ENCODE results near the gene IRF3. TPM values are rescaled to one million over a fixed set of nuclear protein-coding genes. Genes with fewer than 3 reads are reported as not detected.

Gene IRF3
- total RNA-seq, 1 experiment from 2014 or later, result 65.6 TPM

GRCh38 chr19:49616532-49616931 lies 49.1 kb downstream of the IRF3 start:
- TF ChIP-seq CTCF (IDR thresholded peaks at IDR 0.05; ENCODE audit: unreplicated experiment), result no peak

GRCh38 chr19:49615861-49616260 lies 49.8 kb downstream of the IRF3 start:
- peaks cover 22% of the 10 kb centered on the region for H3K4me1 Mint-ChIP-seq (ENCODE audit: insufficient read depth, unreplicated experiment)
- H3K27me3 Mint-ChIP-seq (ENCODE audit: insufficient read depth, unreplicated experiment), result no peaks in the 10 kb centered on the region
- H3K27ac Mint-ChIP-seq (ENCODE audit: low read depth, unreplicated experiment), result no peak overlapping the region
- no peak for DNase-seq (ENCODE audit: unreplicated experiment)
- no peaks in the 10 kb centered on the region for H3K9me3 Mint-ChIP-seq (ENCODE audit: unreplicated experiment)
- peaks cover 77% of the 10 kb centered on the region for H3K36me3 Mint-ChIP-seq (ENCODE audit: insufficient read depth, unreplicated experiment)
- TF ChIP-seq CTCF (IDR thresholded peaks at IDR 0.05; ENCODE audit: unreplicated experiment), result no peak
- POLR2A ChIA-PET, result no interaction called here
- BruUV-seq (replicated peaks), result no TSS peak
- H3K4me3 Mint-ChIP-seq (ENCODE audit: unreplicated experiment), result no peak overlapping the region
- CTCF ChIA-PET, result interaction anchor here (0.9 to 1.1 kb wide), 2 partner anchors 20 to 64 kb away, joined by 3 to 5 read pairs; no protein-coding TSS in a partner anchor
- intact Hi-C loops (cut with micrococcal nuclease), result no loop called here

More at GRCh38 chr19:49616532-49616931, 49.1 kb downstream of the IRF3 start:
- Mint-ChIP-seq H3K27me3 (ENCODE audit: insufficient read depth, unreplicated experiment) (no peaks in the 10 kb centered on the region), H3K36me3 (ENCODE audit: insufficient read depth, unreplicated experiment) (peaks cover 81% of the 10 kb centered on the region), H3K4me3 (ENCODE audit: unreplicated experiment) (no peak overlapping the region), H3K9me3 (ENCODE audit: unreplicated experiment) (no peaks in the 10 kb centered on the region), H3K4me1 (ENCODE audit: insufficient read depth, unreplicated experiment) (peaks cover 22% of the 10 kb centered on the region), H3K27ac (ENCODE audit: low read depth, unreplicated experiment) (no peak overlapping the region)
- CTCF ChIA-PET, result interaction anchor here (0.7 to 1.1 kb wide), 4 partner anchors 20 to 63 kb away, joined by 3 to 5 read pairs (median 4); no protein-coding TSS in a partner anchor
- POLR2A ChIA-PET, result interaction anchor here (0.6 to 1.9 kb wide), 4 partner anchors 13 to 19 kb away, joined by 3 to 10 read pairs (median 4); no protein-coding TSS in a partner anchor
- DNase-seq (ENCODE audit: unreplicated experiment), result no peak
- no TSS peak for BruUV-seq (replicated peaks)
- intact Hi-C loops (cut with micrococcal nuclease), result no loop called here

- Mint-ChIP-seq H3K9me3 (ENCODE audit: unreplicated experiment) (no peaks in the 10 kb centered on the region), H3K36me3 (ENCODE audit: insufficient read depth, unreplicated experiment) (peaks cover 77% of the 10 kb centered on the region), H3K4me1 (ENCODE audit: insufficient read depth, unreplicated experiment) (peaks cover 22% of the 10 kb centered on the region), H3K27ac (ENCODE audit: low read depth, unreplicated experiment) (peak overlapping the region; percentile 55), H3K27me3 (ENCODE audit: insufficient read depth, unreplicated experiment) (no peaks in the 10 kb centered on the region), H3K4me3 (ENCODE audit: unreplicated experiment) (peak overlapping the region; percentile 14)
- TF ChIP-seq CTCF (IDR thresholded peaks at IDR 0.05; ENCODE audit: unreplicated experiment), result no peak
- intact Hi-C loops (cut with micrococcal nuclease), result no loop called here
- ChIA-PET CTCF (no interaction called here), POLR2A (no interaction called here)
- DNase-seq (ENCODE audit: unreplicated experiment), result peak; percentile 85
- BruUV-seq (replicated peaks), result no TSS peak
Observed at GRCh38 chr19:49614096-49614833, 51.4 kb downstream of the IRF3 start.

GRCh38 chr19:49613374-49613773 lies 52.3 kb downstream of the IRF3 start:
- Mint-ChIP-seq H3K9me3 (ENCODE audit: unreplicated experiment) (no peaks in the 10 kb centered on the region), H3K4me3 (ENCODE audit: unreplicated experiment) (no peak overlapping the region), H3K27me3 (ENCODE audit: insufficient read depth, unreplicated experiment) (no peaks in the 10 kb centered on the region), H3K27ac (ENCODE audit: low read depth, unreplicated experiment) (peak overlapping the region; percentile 55), H3K4me1 (ENCODE audit: insufficient read depth, unreplicated experiment) (peaks cover 22% of the 10 kb centered on the region), H3K36me3 (ENCODE audit: insufficient read depth, unreplicated experiment) (peaks cover 75% of the 10 kb centered on the region)
- intact Hi-C loops (cut with micrococcal nuclease), result no loop called here
- no TSS peak for BruUV-seq (replicated peaks)
- POLR2A ChIA-PET, result interaction anchor here (0.5 to 1.0 kb wide), 4 partner anchors 8 to 77 kb away, joined by 3 read pairs; no protein-coding TSS in a partner anchor
- no peak for TF ChIP-seq CTCF (IDR thresholded peaks at IDR 0.05; ENCODE audit: unreplicated experiment)
- CTCF ChIA-PET, result no interaction called here
- peak; percentile 63 for DNase-seq (ENCODE audit: unreplicated experiment)

Small RNAs within 50 kb of the gene (microRNA-seq; reads per million reads assigned to microRNA genes)
- gene MIR5088, result not detected

Other genes starting within 250 kb of the IRF3 start
- not detected in 2 replicates for gene PTH2, start 242.4 kb downstream of the IRF3 start, total RNA-seq (2022)
- not detected in 2 replicates for gene GFY, start 240.5 kb downstream of the IRF3 start, total RNA-seq (2022)
- gene SLC17A7, start 224.3 kb downstream of the IRF3 start, total RNA-seq (2022), result not detected in 2 replicates
- 86.3 and 116 TPM in 2 replicates for gene PIH1D1, start 214.0 kb downstream of the IRF3 start, total RNA-seq (2022)
- 28.4 and 34.2 TPM in 2 replicates for gene ALDH16A1, start 212.6 kb downstream of the IRF3 start, total RNA-seq (2022)
- gene FLT3LG, start 191.6 kb downstream of the IRF3 start, total RNA-seq (2022), result 1.5 and 3.6 TPM in 2 replicates
- 3,716 and 3,819 TPM in 2 replicates for gene RPL13A, start 178.2 kb downstream of the IRF3 start, total RNA-seq (2022)
- gene RPS11, start 169.4 kb downstream of the IRF3 start, total RNA-seq (2022), result 2,096 and 2,306 TPM in 2 replicates
- not detected in 2 replicates for gene FCGRT, start 153.2 kb downstream of the IRF3 start, total RNA-seq (2022)
- gene RCN3, start 137.9 kb downstream of the IRF3 start, total RNA-seq (2022), result not detected in 2 replicates
- gene NOSIP, start 85.3 kb downstream of the IRF3 start, total RNA-seq (2022), result 54.4 and 57.9 TPM in 2 replicates
- 3.9 and 4.7 TPM in 2 replicates for gene PRRG2, start 84.5 kb downstream of the IRF3 start, total RNA-seq (2022)
- gene PRR12, start 74.7 kb downstream of the IRF3 start, total RNA-seq (2022), result 19.0 and 20.2 TPM in 2 replicates
- 37.6 and 56.5 TPM in 2 replicates for gene RRAS, start 25.7 kb downstream of the IRF3 start, total RNA-seq (2022)
- gene SCAF1, start 23.6 kb downstream of the IRF3 start, total RNA-seq (2022), result 81.3 and 101 TPM in 2 replicates
- 29.4 and 36.0 TPM in 2 replicates for gene BCL2L12, start 76 bp upstream of the IRF3 start, total RNA-seq (2022)
- gene PRMT1, start 11.4 kb upstream of the IRF3 start, total RNA-seq (2022), result 236 and 304 TPM in 2 replicates
- 1.8 and 2.9 TPM in 2 replicates for gene ADM5, start 23.7 kb upstream of the IRF3 start, total RNA-seq (2022)
- gene CPT1C, start 25.3 kb upstream of the IRF3 start, total RNA-seq (2022), result not detected in 2 replicates
- gene TSKS, start 97.4 kb upstream of the IRF3 start, total RNA-seq (2022), result not detected in 2 replicates
- gene AP2A1, start 101.1 kb upstream of the IRF3 start, total RNA-seq (2022), result 70.5 and 80.0 TPM in 2 replicates
- 10.9 and 19.0 TPM in 2 replicates for gene FUZ, start 147.4 kb upstream of the IRF3 start, total RNA-seq (2022)
- gene MED25, start 152.4 kb upstream of the IRF3 start, total RNA-seq (2022), result 39.9 and 43.2 TPM in 2 replicates
- 68.5 and 78.8 TPM in 2 replicates for gene PTOV1, start 185.3 kb upstream of the IRF3 start, total RNA-seq (2022)
- 70.7 and 90.3 TPM in 2 replicates for gene PNKP, start 201.7 kb upstream of the IRF3 start, total RNA-seq (2022)
- gene AKT1S1, start 211.5 kb upstream of the IRF3 start, total RNA-seq (2022), result 74.7 and 79.2 TPM in 2 replicates
- gene TBC1D17, start 211.8 kb upstream of the IRF3 start, total RNA-seq (2022), result 25.2 and 25.5 TPM in 2 replicates
- 0.37 TPM in 1 of 2 replicates, not detected in the other for gene IL4I1, start 231.0 kb upstream of the IRF3 start, total RNA-seq (2022)